Amygdala (tissue), 56 donors: ENCODE measurements around the gene GPAM.
A peak's percentile ranks its signal among the peaks of the same experiment; 100 is the strongest.

Experiments
- DNase-seq, 56 donors: peaks; one replicate each; lab custom pipeline; 2025; lab: John Stamatoyannopoulos, UW

GPAM gene

GRCh38 chr10:112189465-112189864, 5.9 kb upstream of the GPAM start:
- peak in 16 of 56 donors; percentile 2 to 55 (median 24) for DNase-seq

GRCh38 chr10:112187527-112187926, 4.0 kb upstream of the GPAM start:
- DNase-seq, result no peak

GRCh38 chr10:112185959-112186358, 2.4 kb upstream of the GPAM start:
- DNase-seq, result no peak

- no peak for DNase-seq
These were observed 814 bp upstream of the GPAM start for GRCh38 chr10:112184379-112184778.

GRCh38 chr10:112184052-112184371, 447 bp upstream of the GPAM start:
- no peak for DNase-seq

- no peak for DNase-seq
These were observed 709 bp downstream of the GPAM start for GRCh38 chr10:112182784-112183328.

- no peak for DNase-seq
These were observed 6.3 kb downstream of the GPAM start for GRCh38 chr10:112177247-112177646.

- no peak for DNase-seq
These were observed 7.0 kb downstream of the GPAM start for GRCh38 chr10:112176543-112176942.

GRCh38 chr10:112175409-112175808, 8.2 kb downstream of the GPAM start:
- DNase-seq, result no peak

GRCh38 chr10:112173206-112173605, 10.4 kb downstream of the GPAM start:
- no peak for DNase-seq

- DNase-seq, result no peak
These were observed 14.8 kb downstream of the GPAM start for GRCh38 chr10:112168733-112169132.

- no peak for DNase-seq
These were observed 16.8 kb downstream of the GPAM start for GRCh38 chr10:112166800-112167199.

- DNase-seq, result no peak
These were observed 21.6 kb downstream of the GPAM start for GRCh38 chr10:112161757-112162518.

- no peak for DNase-seq
These were observed 22.7 kb downstream of the GPAM start for GRCh38 chr10:112160834-112161233.

- DNase-seq, result no peak
These were observed 24.1 kb downstream of the GPAM start for GRCh38 chr10:112159469-112159868.

- no peak for DNase-seq
These were observed 32.0 kb downstream of the GPAM start for GRCh38 chr10:112151524-112152039.

- DNase-seq, result no peak
These were observed 35.2 kb downstream of the GPAM start for GRCh38 chr10:112148331-112148730.

GRCh38 chr10:112146799-112147198, 36.8 kb downstream of the GPAM start:
- no peak for DNase-seq

GRCh38 chr10:112145263-112145662, 38.3 kb downstream of the GPAM start:
- DNase-seq, result no peak

GRCh38 chr10:112143420-112143819, 40.1 kb downstream of the GPAM start:
- DNase-seq, result no peak

GRCh38 chr10:112141292-112141691, 42.3 kb downstream of the GPAM start:
- DNase-seq, result no peak
